HepG2 (cell line): Measurements from ENCODE around the gene MYO3B. TPM values are rescaled to one million over a fixed set of nuclear protein-coding genes. Genes with fewer than 3 reads are reported as not detected.
A peak's percentile ranks its signal among the peaks of the same experiment; 100 is the strongest.

ENCODE experiments used
- CC2D1A ChIP-seq: sonication (generic); formaldehyde crosslinking; IDR thresholded peaks from 2 replicates; pipeline ENCODE4 v1.8.1; 2023; ENCODE audit warnings: mild to moderate bottlenecking, missing genetic modification reagents
- CENPX ChIP-seq: sonication (generic); formaldehyde crosslinking; IDR thresholded peaks from 2 replicates; pipeline ENCODE4 v1.9.0; 2021; ENCODE audit warnings: mild to moderate bottlenecking, missing genetic modification reagents, moderate library complexity
- JUN ChIP-seq: sonication (generic); formaldehyde crosslinking; IDR thresholded peaks from 2 replicates; pipeline ENCODE4 v1.4.0; 2020; ENCODE audit warnings: mild to moderate bottlenecking, missing genetic modification reagents
- KMT2A ChIP-seq: sonication (generic); formaldehyde crosslinking; IDR thresholded peaks from 2 replicates; pipeline ENCODE4 v1.4.0; 2020; ENCODE audit warnings: missing genetic modification reagents
- MAFK ChIP-seq, 2 experiments: IDR thresholded peaks in 1 of 2; conservative IDR thresholded peaks in 1 of 2; 2 replicates each; pipeline ENCODE4 v1.6.1; 2011; ENCODE audit warnings: improper control_type of control experiment in 2 of 2, low read length in 2 of 2
- NCOA2 ChIP-seq: sonication (generic); formaldehyde crosslinking; IDR thresholded peaks from 2 replicates; pipeline ENCODE4 v1.8.0; 2022; ENCODE audit warnings: inconsistent platforms
- NFE2L2 ChIP-seq: fragments of 150-350 bp; IDR thresholded peaks from 2 replicates; pipeline ENCODE4 v1.6.1; 2014; ENCODE audit warnings: low read length
- PRMT3 ChIP-seq: sonication (generic); formaldehyde crosslinking; IDR thresholded peaks from 2 replicates; pipeline ENCODE4 v1.8.1; 2022; ENCODE audit warnings: low read depth, mild to moderate bottlenecking, moderate library complexity, missing genetic modification reagents, borderline replicate concordance
- RAD21 ChIP-seq: fragments of 450-650 bp; formaldehyde crosslinking; IDR thresholded peaks from 2 replicates; pipeline ENCODE4 v1.5.0; 2020; ENCODE audit warnings: mild to moderate bottlenecking
- RXRB ChIP-seq: IDR thresholded peaks from 2 replicates; pipeline ENCODE4 v1.6.1; 2016; ENCODE audit warnings: borderline replicate concordance, missing genetic modification reagents, missing compliant biosample characterization
- SNAPC2 ChIP-seq: sonication (generic); formaldehyde crosslinking; IDR thresholded peaks from 2 replicates; pipeline ENCODE4 v1.8.1; 2022; ENCODE audit warnings: mild to moderate bottlenecking, missing genetic modification reagents
- SOX6 ChIP-seq, 2 experiments: fragments of 450-650 bp in 1 of 2; sonication (generic) in 1 of 2; formaldehyde crosslinking in 1 of 2; IDR thresholded peaks; 2 replicates each; pipeline versions ENCODE4 v1.4.0 to v1.6.1; 2017 to 2020; ENCODE audit warnings: antibody characterized with exemption in 1 of 2, mild to moderate bottlenecking in 1 of 2, missing genetic modification reagents in 1 of 2
- STAG1 ChIP-seq: sonication (generic); formaldehyde crosslinking; IDR thresholded peaks from 2 replicates; pipeline ENCODE4 v1.4.0; 2020; ENCODE audit warnings: missing genetic modification reagents
- TARDBP ChIP-seq: sonication (generic); formaldehyde crosslinking; IDR thresholded peaks from 2 replicates; pipeline ENCODE4 v1.8.0; 2022; ENCODE audit warnings: mild to moderate bottlenecking, missing genetic modification reagents
- TGIF2 ChIP-seq: IDR thresholded peaks from 2 replicates; pipeline ENCODE4 v1.6.1; 2016; ENCODE audit warnings: control low read depth, missing compliant biosample characterization
- ZFP82 ChIP-seq: sonication (generic); formaldehyde crosslinking; IDR thresholded peaks from 2 replicates; pipeline ENCODE4 v1.5.1; 2020; ENCODE audit warnings: mild to moderate bottlenecking, missing genetic modification reagents, borderline replicate concordance
- ZKSCAN1 ChIP-seq: fragments of 150-350 bp; IDR thresholded peaks from 2 replicates; pipeline ENCODE4 v1.6.1; 2014; ENCODE audit warnings: low read length
- ZNF20 ChIP-seq: sonication (generic); formaldehyde crosslinking; IDR thresholded peaks from 2 replicates; pipeline ENCODE4 v1.4.0; 2020; ENCODE audit warnings: mild to moderate bottlenecking, moderate library complexity, missing genetic modification reagents
- ZNF414 ChIP-seq: sonication (generic); formaldehyde crosslinking; IDR thresholded peaks from 2 replicates; pipeline ENCODE4 v1.5.0; 2020; ENCODE audit warnings: missing genetic modification reagents
- ZNF430 ChIP-seq: sonication (generic); formaldehyde crosslinking; IDR thresholded peaks from 2 replicates; pipeline ENCODE4 v1.9.0; 2021; ENCODE audit warnings: mild to moderate bottlenecking, missing genetic modification reagents
- ZNF431 ChIP-seq: sonication (generic); formaldehyde crosslinking; IDR thresholded peaks from 2 replicates; pipeline ENCODE4 v1.9.0; 2022; ENCODE audit warnings: missing genetic modification reagents, low read depth, mild to moderate bottlenecking, borderline replicate concordance
- ZNF703 ChIP-seq: sonication (generic); formaldehyde crosslinking; IDR thresholded peaks from 2 replicates; pipeline ENCODE4 v1.5.1; 2020; ENCODE audit warnings: missing genetic modification reagents, mild to moderate bottlenecking, moderate library complexity, borderline replicate concordance
- ZNF709 ChIP-seq: sonication (generic); formaldehyde crosslinking; IDR thresholded peaks from 2 replicates; pipeline ENCODE4 v1.5.0; 2020; ENCODE audit warnings: mild to moderate bottlenecking, missing genetic modification reagents
- ZNF746 ChIP-seq: sonication (generic); formaldehyde crosslinking; IDR thresholded peaks from 2 replicates; pipeline ENCODE4 v1.8.0; 2022; ENCODE audit warnings: mild to moderate bottlenecking, missing genetic modification reagents
- ZNF782 ChIP-seq: sonication (generic); formaldehyde crosslinking; IDR thresholded peaks from 2 replicates; pipeline ENCODE4 v1.4.0; 2020; ENCODE audit warnings: missing genetic modification reagents, mild to moderate bottlenecking, borderline replicate concordance
- ZSCAN9 ChIP-seq: IDR thresholded peaks from 2 replicates; pipeline ENCODE4 v1.6.1; 2016; ENCODE audit warnings: borderline replicate concordance
- polyA plus RNA-seq, 8 experiments: library from polyadenylated mRNA; depleted of rRNA in 3 of 8; stranded (reverse) in 7 of 8; unstranded in 1 of 8; fragments of >200 nt; fragmentation: Illumina TruSeq in 4 of 8; extraction: Trizol in 4 of 8; gene quantifications; 2 replicates each; pipeline versions ENCODE4 v1.2.1 to v1.2.3, GENCODE V29; 2011 to 2016; ENCODE audit warnings: low read depth in 4 of 8, missing spikeins in 1 of 8, mixed read lengths in 1 of 8; ENCODE audit not compliant: insufficient read depth in 1 of 8
- total RNA-seq, 5 experiments: library from RNA; depleted of rRNA; stranded (reverse); fragments of >200 nt; fragmentation: Illumina TruSeq; extraction: Trizol; gene quantifications; 2 replicates each; pipeline ENCODE4 v1.2.3, GENCODE V29; 2016; ENCODE audit warnings: low read depth in 1 of 5
- TF ChIP-seq, protein P1 (sequence below): IDR thresholded peaks from 2 replicates; pipeline ENCODE4 v1.6.1; 2016; ENCODE audit warnings: missing compliant biosample characterization, missing genetic modification reagents, borderline replicate concordance
- TF ChIP-seq, protein P2 (sequence below): sonication (generic); formaldehyde crosslinking; IDR thresholded peaks from 2 replicates; pipeline ENCODE4 v1.4.0; 2020; ENCODE audit warnings: mild to moderate bottlenecking, missing genetic modification reagents

The MYO3B gene
- total and polyA plus RNA-seq, 2 of the 13 experiments (the other 11 are each of a cell fraction or from before 2014, with no cell fraction given): 0.01 TPM; not detected in 1

DNA sequence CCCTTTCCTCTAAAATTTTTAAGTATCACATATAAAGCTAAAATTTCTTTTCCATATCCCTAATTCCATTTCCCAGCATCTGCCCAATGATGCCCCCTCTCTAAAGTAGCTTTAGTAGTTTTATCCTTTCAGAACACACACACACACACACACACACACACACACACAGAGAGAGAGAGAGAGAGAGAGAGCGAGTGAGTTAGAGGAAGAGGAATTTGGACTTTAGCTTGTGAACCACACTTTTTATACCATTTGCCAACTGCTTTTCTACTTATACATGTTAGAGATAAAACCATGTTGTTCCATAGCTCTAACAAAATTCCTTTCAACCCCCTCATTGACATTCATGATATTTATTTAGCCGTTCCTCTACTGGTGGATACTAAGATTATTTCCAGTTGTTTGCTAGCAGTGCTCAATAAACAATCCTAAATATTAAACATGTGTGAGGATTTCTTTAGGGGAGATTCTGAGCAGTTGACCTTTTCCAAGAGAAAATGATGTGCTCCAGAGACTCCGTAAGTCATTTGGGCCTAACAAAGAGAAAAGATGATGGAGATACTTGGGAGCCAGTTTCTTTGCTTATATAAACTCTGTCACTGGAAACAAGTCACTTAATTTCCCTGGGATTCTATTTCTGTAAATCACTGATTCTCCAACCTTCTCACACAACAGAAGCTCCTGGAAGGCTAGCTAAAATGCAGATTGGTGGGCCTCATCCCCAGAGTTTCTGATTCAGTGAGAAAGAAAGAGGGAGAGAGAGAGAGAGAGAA, 307.5 kb downstream of the MYO3B start (continued):
- TF ChIP-seq ZNF431 (CRISPR knock-in tag) (peak; percentile 37; the same call in 1 of the 2 replicates), ZFP82 (CRISPR knock-in tag) (no peak), MAFK (conservative IDR thresholded peaks at IDR 0.05 in 1 of 2, IDR thresholded peaks at IDR 0.05 in 1 of 2; ENCODE audit: low read length in 2 of 2) (no peak), ZKSCAN1 (no peak), ZSCAN9 (CRISPR knock-in tag) (no peak), KMT2A (CRISPR knock-in tag) (no peak), ZNF782 (CRISPR knock-in tag) (no peak), CC2D1A (CRISPR knock-in tag) (no peak), JUN (no peak), ZNF20 (CRISPR knock-in tag) (no peak), SNAPC2 (CRISPR knock-in tag) (0 out of 2 replicates have a peak, but pooled peaks have one; percentile 30), ZNF709 (CRISPR knock-in tag) (no peak), RXRB (peak; percentile 20; the same call in 1 of the 2 replicates), NFE2L2 (no peak), ZNF414 (CRISPR knock-in tag) (peak; percentile 67; the same call in 1 of the 2 replicates), STAG1 (no peak), RAD21 (CRISPR knock-in tag) (no peak; the same call in 1 of the 2 replicates), ZNF746 (CRISPR knock-in tag) (no peak), CENPX (no peak), NCOA2 (CRISPR knock-in tag) (no peak), SOX6 (IDR thresholded peaks at IDR 0.05) (no peak), SOX6 (CRISPR knock-in tag; IDR thresholded peaks at IDR 0.05) (peak; percentile 60; the same call in 1 of the 2 replicates), PRMT3 (CRISPR knock-in tag) (no peak), ZNF703 (CRISPR knock-in tag) (no peak), TARDBP (CRISPR knock-in tag) (peak; percentile 74; the same call in 1 of the 2 replicates), ZNF430 (CRISPR knock-in tag) (0 out of 2 replicates have a peak, but pooled peaks have one; percentile 28), TGIF2 (CRISPR knock-in tag) (no peak)
- TF ChIP-seq, protein P1, sequence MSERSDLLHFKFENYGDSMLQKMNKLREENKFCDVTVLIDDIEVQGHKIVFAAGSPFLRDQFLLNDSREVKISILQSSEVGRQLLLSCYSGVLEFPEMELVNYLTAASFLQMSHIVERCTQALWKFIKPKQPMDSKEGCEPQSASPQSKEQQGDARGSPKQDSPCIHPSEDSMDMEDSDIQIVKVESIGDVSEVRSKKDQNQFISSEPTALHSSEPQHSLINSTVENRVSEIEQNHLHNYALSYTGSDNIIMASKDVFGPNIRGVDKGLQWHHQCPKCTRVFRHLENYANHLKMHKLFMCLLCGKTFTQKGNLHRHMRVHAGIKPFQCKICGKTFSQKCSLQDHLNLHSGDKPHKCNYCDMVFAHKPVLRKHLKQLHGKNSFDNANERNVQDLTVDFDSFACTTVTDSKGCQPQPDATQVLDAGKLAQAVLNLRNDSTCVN (CRISPR knock-in tag): no peak
- TF ChIP-seq, protein P2, sequence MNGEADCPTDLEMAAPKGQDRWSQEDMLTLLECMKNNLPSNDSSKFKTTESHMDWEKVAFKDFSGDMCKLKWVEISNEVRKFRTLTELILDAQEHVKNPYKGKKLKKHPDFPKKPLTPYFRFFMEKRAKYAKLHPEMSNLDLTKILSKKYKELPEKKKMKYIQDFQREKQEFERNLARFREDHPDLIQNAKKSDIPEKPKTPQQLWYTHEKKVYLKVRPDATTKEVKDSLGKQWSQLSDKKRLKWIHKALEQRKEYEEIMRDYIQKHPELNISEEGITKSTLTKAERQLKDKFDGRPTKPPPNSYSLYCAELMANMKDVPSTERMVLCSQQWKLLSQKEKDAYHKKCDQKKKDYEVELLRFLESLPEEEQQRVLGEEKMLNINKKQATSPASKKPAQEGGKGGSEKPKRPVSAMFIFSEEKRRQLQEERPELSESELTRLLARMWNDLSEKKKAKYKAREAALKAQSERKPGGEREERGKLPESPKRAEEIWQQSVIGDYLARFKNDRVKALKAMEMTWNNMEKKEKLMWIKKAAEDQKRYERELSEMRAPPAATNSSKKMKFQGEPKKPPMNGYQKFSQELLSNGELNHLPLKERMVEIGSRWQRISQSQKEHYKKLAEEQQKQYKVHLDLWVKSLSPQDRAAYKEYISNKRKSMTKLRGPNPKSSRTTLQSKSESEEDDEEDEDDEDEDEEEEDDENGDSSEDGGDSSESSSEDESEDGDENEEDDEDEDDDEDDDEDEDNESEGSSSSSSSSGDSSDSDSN (CRISPR knock-in tag): no peak
